Measurements from ENCODE around the gene CDH23.

Gene CDH23

GRCh38 chr10:71833451-71834342, 437.0 kb downstream of the CDH23 start:
- no peak for DNase-seq (ENCODE audit: low read depth, low spot score)

GRCh38 chr10:71834343-71834674, 437.6 kb downstream of the CDH23 start:
- DNase-seq (ENCODE audit: low read depth, low spot score), result no peak

DNA sequence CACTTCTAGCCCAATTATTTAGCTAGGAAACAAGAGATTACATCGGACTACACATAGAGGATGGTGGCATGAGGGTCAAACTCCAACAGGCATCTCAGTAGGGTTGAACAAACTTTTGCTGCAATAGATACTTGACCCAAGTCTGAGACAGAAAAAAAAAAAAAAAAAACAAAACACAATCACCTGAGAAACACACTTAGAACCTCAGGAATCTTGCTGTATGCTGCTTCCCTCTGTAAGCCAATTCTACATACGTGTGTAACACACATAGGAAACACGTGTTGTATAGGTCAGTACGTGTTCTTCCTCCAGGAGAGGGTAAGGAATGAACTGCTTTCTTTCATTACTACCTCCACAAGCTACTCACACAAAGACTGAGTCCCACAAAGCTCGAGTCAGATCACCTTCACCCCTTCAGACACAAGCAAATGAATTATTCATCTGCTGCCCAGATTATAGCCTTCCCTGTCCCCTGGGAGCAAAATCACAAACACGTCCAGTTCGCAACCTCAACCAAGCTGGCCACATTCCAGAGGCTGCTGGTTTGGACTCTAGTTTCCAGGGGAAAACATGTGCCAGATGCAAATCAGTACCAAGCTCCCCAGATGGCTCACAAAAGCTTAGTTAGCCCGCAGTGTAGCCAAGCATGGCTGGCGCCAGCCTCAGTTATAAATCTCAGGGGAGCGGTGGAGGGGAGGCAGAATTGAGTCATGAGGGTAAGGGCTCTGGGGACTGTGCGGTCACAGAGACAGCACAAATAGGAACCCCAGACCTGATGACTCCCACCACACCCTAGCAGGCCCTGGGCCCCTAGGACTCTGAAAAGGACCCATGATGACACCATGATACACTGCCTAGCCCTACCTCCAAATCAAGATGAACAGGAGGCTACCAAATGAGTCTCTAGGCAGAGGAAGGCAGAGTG, 439.2 kb downstream of the CDH23 start:
- DNase-seq (ENCODE audit: low read depth, low spot score), result no peak

GRCh38 chr10:71836596-71836974, 439.9 kb downstream of the CDH23 start:
- DNase-seq (ENCODE audit: low read depth, low spot score), result no peak

DNA sequence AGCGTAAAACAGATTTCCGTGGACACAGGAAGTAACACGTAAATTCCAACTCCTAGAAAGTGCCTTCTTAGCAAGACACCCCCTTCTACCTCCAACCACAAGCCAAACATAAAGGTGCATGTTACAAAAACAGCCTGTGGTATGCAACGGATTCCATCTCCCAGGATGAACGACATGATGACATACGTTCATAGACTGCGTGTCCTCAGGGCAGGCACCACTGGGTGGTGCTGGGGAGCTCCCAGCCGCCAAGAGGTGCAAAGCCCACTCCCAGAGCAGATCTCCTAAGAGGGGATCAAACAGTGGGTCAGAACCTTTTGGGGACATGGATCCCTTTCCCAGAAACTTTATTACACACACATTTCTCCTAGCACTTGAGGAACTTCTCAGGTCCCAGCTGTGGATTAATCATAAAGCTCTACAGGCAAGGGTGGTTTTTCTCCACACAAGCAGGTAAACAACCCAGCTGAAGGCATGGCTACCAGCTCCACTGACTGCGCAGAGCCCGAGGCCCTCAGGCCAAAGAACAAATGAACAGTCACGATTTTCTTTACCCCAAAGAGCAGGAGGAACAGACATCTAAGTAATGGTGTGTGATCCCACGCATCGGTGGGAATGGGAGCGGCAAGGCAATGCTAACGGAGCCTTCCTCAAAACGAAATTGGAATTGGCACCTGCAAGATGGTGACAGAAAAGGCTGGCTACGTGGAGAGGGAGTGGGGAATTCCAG, 440.5 kb downstream of the CDH23 start:
- no peak for DNase-seq (ENCODE audit: low read depth, low spot score)

DNA sequence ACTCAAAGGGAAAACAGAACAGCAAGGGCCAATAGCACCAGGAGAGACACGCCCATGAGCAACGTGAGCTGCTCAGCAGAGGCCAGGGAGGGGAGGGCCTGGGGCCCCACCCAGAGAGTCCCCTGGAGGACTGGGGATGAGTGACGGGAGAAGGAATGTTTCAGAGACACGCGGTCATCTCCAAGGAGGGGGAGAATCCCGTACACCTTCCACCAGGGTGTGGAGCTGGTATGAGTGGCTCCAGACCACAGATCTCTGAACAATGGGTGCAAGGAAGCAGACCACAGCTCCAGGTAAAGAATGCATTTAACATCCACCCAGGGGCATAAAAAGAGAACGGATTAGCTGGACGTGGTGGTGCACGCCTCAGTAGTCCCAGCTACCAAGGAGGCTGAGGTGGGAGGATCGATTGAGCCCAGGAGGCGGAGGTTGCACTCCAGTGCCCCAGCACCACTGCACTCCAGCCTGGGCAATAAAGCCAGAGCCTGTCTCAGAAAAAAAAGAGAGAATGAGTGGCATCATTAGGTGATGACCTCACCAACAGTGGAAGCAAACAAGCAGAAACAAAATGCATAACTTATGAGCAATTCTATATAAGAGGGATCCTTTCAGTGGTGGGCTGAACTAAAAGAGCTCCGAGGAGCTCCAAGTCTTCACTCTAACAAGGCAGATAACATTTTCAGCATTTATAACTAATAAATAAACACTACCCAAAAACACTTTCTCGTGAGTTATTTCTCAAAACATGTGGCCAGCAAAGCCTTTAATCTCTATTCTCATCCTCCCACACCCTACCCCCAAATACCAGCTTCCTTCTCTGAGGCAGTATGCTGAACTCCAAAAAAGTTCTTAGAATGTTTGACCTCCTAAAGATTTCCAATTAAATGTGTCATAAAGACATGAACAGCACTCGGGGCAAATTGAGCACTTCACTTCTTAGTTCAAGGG, 441.8 kb downstream of the CDH23 start:
- no peak for DNase-seq (ENCODE audit: low read depth, low spot score)

- DNase-seq (ENCODE audit: low read depth, low spot score), result no peak
Observed at GRCh38 chr10:71840177-71840957, 443.6 kb downstream of the CDH23 start.

DNA sequence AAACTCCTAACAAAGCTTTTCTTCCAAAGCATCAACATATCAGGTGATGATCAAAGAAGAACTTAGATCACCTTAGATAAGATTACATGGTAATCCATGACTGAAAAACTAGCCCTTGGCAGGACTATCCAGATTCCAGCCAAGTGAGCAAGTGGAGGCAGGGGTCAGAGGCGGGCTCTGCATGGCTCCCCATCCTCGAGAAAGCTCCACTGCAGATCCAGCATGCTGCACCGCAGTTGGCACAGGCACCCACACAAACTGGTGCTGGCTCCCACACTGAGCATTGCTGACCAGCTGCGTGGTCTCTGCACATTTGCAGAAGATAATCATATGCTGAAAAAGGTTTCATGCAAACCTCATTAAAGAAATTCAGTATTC, 444.2 kb downstream of the CDH23 start:
- DNase-seq (ENCODE audit: low read depth, low spot score), result no peak

DNA sequence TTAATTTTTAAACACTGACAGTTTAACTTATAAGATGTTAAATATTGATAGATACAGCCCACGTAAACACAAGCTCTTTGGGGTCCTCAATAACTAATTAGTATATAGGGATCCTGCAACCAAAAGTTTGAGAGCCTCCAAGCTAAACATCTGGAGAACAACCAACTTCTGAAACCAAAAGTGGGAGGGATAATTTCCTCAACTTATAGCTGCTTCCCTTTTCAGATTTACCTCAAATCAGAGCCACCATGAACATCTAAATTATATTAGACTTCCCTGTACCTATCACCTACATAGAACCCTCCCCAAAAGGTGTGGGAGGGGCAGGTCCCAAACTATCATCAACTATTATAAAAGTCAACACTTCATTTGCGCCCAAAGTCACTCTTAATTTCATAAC, 445.7 kb downstream of the CDH23 start:
- DNase-seq (ENCODE audit: low read depth, low spot score), result no peak

- DNase-seq (ENCODE audit: low read depth, low spot score), result no peak
Observed at GRCh38 chr10:71842856-71843686, 446.4 kb downstream of the CDH23 start.

DNA sequence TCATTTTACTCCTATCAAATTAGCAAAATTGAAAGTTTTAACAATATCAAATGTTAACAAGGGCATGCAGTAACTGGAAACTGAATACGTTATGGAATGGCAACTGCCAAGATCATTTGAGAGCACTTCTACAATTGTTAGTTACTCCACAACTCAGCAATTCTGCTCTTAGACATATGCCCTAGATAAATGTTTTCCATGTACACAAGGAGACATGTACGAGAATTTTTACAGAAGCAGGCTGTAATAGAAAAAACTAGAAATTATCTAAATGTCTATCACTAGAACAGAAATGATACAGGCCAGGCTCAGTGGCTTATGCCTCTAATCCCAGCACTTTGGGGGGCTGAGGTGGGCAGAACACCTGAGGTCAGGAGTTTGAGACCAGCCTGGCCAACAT, 447.4 kb downstream of the CDH23 start:
- DNase-seq (ENCODE audit: low read depth, low spot score), result no peak

GRCh38 chr10:71844695-71845094, 448.0 kb downstream of the CDH23 start:
- DNase-seq (ENCODE audit: low read depth, low spot score), result no peak

DNA sequence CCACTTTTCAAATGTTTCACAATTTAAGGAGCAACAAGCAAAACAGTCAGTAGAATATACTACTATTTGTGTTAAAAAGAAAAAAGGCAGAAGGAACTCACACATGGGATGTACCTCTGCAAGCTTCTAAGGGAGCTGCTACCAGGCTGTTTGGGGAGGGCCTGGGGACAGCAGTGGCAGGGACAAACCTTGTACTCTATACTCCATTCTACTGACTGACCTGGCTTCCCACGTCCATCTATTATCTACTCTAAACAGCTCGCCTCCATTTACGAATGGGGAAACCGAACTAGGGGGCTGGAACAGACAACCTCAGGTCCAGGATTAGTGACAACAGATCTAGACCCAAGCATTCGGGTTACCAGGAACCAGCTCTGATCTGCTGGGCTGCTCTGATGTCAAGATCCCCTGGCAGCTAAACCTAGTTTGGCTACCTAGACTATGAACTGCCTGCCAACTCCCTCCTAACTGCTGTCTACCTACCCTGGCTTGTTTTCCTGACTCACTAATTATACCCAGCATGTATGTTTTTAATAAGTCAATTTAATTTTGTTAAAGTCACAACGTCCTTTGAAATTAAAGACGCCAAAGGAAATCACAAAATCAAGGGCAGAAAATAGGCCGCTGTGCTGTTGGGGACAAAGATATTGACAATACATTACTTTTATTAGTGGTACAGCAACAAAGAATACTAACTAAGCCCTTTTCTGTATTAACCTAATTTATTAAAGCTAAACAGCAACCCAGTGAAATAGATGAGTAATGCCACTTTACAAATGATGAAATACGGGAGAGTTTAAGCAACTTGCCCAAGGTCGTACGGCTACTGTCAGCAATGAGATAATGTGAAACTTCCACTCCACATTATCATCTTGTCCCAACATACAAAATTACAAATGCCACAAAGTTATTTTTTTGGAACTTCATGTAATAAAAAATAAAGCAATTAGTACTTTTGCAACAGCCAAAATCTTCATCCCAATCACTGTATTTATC, 449.0 kb downstream of the CDH23 start:
- DNase-seq (ENCODE audit: low read depth, low spot score), result no peak

GRCh38 chr10:71846816-71847215, 450.1 kb downstream of the CDH23 start:
- DNase-seq (ENCODE audit: low read depth, low spot score), result no peak

DNA sequence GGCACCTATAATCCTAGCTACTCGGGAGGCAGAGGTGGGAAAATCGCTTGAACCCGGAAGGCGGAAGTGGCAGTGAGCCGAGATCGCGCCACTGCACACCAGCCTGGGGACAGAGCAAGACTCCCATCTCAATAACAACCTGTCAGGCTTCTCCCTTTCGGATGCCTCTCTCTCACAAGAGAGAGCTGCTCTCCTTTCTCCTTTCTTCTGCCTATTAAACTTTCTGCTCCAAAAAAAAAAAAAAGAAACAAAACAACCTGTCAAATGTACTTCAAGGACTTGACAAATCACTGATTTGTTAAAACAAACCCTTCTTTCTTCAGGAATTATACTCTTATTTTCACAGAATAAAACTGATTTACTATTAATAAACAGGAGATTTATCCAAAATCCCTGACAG, 450.7 kb downstream of the CDH23 start:
- DNase-seq (ENCODE audit: low read depth, low spot score), result no peak

DNA sequence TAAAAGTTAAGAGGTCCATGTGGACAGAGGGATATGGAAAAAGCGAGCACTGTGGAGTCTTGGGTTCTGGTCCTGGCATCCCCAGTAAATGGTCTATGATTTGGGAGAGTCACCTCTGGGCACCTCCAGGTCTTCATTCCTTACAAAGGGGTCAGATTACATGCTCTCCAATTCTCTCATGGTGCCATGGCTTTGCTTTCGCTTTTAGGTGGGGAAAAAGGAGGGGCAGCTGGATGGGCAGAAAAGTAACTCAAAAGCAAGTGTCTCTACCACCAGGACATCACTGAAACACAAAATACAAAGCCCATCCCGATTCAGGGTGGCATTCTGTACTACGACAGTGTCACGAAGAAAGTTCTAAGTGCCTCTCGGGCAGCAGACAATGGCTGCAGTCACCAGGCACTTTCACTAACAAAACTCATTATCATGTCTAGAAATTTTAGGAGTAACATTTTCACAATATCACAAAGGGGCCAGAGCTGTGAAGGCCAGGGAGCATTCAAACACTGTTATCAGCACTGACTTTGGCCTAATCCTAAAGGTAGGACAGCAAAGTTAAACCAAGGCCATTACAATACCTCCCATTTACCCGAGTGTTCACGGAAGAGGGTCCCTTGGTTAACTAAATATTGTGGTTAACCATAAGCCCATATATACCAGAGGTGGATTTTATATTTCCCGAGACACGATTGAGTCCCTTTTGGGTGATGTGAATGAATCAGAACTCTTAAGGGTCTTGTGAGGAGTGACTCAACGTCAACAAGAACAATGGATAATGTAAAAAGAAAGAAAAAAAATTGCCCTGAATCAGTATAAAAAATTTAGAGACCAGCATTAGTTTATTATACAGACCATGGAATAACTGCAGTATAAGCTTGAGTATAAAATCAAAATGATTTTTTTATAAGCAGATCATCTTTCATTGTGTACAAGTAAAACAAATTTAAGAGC, 451.9 kb downstream of the CDH23 start:
- DNase-seq (ENCODE audit: low read depth, low spot score), result no peak

DNA sequence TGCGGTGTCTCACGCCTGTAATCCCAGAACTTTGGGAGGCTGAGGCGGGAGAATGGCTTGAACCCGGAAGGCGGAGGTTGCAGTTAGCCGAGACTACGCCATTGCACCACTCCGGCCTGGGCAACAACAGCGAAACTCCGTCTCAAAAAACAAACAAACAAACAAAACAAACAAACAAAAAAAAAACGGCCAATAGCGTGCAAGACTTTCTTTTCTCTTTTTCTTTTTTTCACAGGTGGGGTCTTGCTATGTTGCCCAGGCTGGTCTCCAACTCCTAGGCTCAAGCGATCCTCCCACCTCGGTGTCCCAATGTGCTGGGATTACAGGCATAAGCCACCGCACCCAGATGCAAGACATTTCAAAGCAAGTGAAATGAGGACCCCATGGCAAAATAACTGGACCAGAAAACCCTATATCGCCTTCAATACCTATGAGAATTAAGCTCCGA, 452.8 kb downstream of the CDH23 start:
- DNase-seq (ENCODE audit: low read depth, low spot score), result no peak
